CD4-positive, alpha-beta T cell treated with Interleukin-4 for 1 hour (primary cell): ENCODE results near the gene ALDH1L2.

Source experiments
- DNase-seq, 2 donors: peaks; one replicate each; pipeline ENCODE4 v3.0.0-alpha.2; 2020 to 2022

Gene ALDH1L2

GRCh38 chr12:104975587-104976343, 108.5 kb downstream of the ALDH1L2 start:
- no peak for DNase-seq

DNA sequence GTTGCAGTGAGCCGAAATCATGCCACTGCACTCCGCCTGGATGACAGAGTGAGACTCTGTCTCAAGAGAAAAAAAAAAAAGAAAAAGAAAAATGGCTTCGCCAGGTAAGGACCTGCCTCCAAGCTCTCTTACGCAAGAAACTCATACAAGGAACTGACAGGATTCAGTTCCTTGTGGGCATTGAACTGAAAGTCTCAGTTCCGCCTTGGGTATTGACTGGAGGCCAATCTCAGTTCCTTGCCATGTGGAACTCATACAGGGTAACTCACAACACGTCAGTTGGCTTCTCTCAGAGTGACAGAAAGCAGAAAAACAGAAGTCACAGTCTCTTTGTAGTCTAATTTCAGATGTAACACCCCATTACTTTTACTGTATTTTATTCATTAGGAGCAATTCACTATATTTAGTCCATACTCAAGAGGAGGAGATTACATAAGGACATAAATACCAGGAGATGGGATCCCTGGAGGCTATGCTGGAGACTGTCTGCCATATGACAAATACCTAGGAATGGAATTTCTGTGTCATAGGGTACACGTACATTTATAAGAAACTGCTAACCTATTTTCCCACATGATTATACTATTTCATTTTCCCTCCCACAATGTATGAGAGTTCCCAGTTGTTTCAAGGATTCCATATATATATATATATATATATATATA, 109.5 kb downstream of the ALDH1L2 start:
- DNase-seq, result peak; percentile 25 to 77

GRCh38 chr12:104973250-104973649, 111.0 kb downstream of the ALDH1L2 start:
- no peak for DNase-seq

- DNase-seq, result no peak
Observed at GRCh38 chr12:104971306-104971705, 113.0 kb downstream of the ALDH1L2 start.
